Gastrocnemius medialis (tissue), 4 donors: ENCODE data around the gene SLC6A17.

Source experiments
- POLR2A ChIP-seq, 2 donors: fragments of 450-650 bp; IDR thresholded peaks; one replicate each; pipeline ENCODE4 v1.6.1; 2017; ENCODE audit warnings: antibody characterized with exemption in 2 of 2, mild to moderate bottlenecking in 2 of 2, moderate library complexity in 2 of 2
- TF ChIP-seq, protein P1 (sequence below), 5 experiments: fragments of 450-650 bp in 3 of 5; fragments of 200-600 bp in 2 of 5; sonication (generic) in 2 of 5; IDR thresholded peaks in 4 of 5; conservative IDR thresholded peaks in 1 of 5; 1 replicate in 4 of 5; 2 replicates in 1 of 5; pipeline ENCODE4 v1.5.1; 2016 to 2019; ENCODE audit warnings: antibody characterized with exemption in 5 of 5, mild to moderate bottlenecking in 3 of 5, moderate library complexity in 3 of 5

DNA sequence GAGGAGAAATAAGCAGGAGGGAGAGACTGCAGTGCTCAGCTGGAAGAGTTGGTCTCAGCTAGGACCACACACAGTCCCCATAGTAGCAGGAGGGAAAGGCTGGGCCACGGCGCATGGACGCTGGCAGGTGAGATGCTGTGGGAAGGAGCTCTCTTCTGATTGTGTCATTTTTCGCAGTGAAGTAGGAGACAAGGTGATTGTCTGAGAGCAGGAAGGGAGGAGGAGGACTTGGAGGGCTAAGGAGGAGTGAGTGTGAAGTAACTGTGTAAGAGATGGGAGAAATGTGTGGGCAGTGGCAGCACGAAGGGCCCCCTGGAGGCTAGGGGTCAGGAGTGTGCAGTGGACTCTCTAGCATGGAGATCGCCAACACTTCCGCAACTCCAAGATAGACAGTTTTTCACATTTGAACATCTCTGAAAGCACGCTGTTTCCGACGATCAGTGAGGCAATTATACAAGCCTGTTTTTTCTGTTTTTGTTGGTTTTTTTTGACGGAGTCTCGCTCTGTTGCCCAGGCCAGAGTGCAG, 33.4 kb downstream of the SLC6A17 start:
- no peak for TF ChIP-seq POLR2A (IDR thresholded peaks at IDR 0.05)
- TF ChIP-seq, protein P1, sequence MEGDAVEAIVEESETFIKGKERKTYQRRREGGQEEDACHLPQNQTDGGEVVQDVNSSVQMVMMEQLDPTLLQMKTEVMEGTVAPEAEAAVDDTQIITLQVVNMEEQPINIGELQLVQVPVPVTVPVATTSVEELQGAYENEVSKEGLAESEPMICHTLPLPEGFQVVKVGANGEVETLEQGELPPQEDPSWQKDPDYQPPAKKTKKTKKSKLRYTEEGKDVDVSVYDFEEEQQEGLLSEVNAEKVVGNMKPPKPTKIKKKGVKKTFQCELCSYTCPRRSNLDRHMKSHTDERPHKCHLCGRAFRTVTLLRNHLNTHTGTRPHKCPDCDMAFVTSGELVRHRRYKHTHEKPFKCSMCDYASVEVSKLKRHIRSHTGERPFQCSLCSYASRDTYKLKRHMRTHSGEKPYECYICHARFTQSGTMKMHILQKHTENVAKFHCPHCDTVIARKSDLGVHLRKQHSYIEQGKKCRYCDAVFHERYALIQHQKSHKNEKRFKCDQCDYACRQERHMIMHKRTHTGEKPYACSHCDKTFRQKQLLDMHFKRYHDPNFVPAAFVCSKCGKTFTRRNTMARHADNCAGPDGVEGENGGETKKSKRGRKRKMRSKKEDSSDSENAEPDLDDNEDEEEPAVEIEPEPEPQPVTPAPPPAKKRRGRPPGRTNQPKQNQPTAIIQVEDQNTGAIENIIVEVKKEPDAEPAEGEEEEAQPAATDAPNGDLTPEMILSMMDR (IDR thresholded peaks at IDR 0.05 in 4 of 5, conservative IDR thresholded peaks at IDR 0.05 in 1 of 5), result no peak
